Placental epithelial cell (primary cell): ENCODE data around the gene PRR16. TPM values are rescaled to one million over a fixed set of nuclear protein-coding genes. Genes with fewer than 3 reads are reported as not detected.

ENCODE experiments used
- small RNA-seq: library from RNA; depleted of rRNA; stranded (forward); fragments of <200 nt; gene quantifications from one replicate; pipeline ENCODE3, GENCODE V24; 2012
- total RNA-seq: library from RNA; depleted of rRNA; stranded (reverse); fragments of >200 nt; gene quantifications from 2 replicates; pipeline ENCODE4 v1.2.3, GENCODE V29; 2012

Gene PRR16
- total RNA-seq: 14.7 and 36.1 TPM in 2 replicates

GRCh38 chr5:120463991-120464626, at the start of gene PRR16:
Gene PRR16, plus strand, starts transcription at chr5:120464300.

Small RNA genes within 50 kb of the gene (small RNA-seq; reads per million reads assigned to genes)
- gene PRELID3BP8: not detected
- not detected for gene RNU4-69P
